SK-MEL-5 (cell line): ENCODE measurements around the gene HPCAL1. TPM values are rescaled to one million over a fixed set of nuclear protein-coding genes. Genes with fewer than 3 reads are reported as not detected.

ENCODE experiments used
- DNase-seq: peaks from one replicate; pipeline ENCODE4 v3.0.0-alpha.2; 2016; ENCODE audit warnings: low read depth, low spot score
- in situ Hi-C: cut with HindIII; loops from 2 replicates; pipeline ENCODE4 v1.10.0; 2016; ENCODE audit warnings: low sequenced_read_pairs, high pct_unique_total_duplicates, low pct_unique_long_range_greater_than_20kb
- total RNA-seq: library from RNA; depleted of rRNA; stranded (reverse); fragments of >200 nt; shearing (Covaris generic); gene quantifications from 2 replicates; pipeline ENCODE4 v1.2.3, GENCODE V29; 2014

HPCAL1 gene
- total RNA-seq, 1 experiment from 2014 or later = 30.5 TPM

DNA sequence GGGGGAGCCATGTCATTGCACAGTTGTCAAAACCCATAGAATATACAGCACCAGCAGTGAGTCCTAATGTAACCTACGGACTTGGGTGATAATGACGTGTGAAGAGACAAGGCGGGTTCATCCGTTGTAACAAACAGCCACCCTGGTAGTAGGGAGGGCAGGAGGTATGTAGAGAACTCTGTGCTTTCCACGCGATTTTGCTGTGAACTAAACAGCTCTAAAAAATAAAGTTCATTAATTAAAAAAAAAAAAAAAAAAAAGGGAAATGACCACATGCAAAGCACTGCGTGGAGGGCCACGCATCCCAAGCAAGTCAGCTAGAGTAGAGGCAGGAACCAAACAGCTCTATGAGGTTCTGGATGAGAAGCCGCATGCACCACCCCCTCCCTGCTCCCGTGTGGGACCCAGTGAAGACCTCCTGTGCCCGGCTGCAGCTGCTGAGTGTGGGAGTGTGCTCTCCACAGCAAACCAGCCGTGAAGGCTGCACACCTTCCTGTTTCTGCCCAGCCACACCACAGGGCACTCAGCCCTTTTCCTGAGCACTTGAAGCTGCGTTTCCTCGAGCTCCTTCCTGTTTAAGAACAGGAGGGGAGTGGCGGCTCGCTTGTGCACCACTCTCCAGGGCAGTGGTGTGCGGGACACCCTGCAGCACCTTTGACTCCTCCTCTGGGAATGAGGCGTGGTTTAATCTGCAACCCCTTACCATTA lies 79.8 kb downstream of the HPCAL1 start:
- in situ Hi-C loops = no loop called here

DNA sequence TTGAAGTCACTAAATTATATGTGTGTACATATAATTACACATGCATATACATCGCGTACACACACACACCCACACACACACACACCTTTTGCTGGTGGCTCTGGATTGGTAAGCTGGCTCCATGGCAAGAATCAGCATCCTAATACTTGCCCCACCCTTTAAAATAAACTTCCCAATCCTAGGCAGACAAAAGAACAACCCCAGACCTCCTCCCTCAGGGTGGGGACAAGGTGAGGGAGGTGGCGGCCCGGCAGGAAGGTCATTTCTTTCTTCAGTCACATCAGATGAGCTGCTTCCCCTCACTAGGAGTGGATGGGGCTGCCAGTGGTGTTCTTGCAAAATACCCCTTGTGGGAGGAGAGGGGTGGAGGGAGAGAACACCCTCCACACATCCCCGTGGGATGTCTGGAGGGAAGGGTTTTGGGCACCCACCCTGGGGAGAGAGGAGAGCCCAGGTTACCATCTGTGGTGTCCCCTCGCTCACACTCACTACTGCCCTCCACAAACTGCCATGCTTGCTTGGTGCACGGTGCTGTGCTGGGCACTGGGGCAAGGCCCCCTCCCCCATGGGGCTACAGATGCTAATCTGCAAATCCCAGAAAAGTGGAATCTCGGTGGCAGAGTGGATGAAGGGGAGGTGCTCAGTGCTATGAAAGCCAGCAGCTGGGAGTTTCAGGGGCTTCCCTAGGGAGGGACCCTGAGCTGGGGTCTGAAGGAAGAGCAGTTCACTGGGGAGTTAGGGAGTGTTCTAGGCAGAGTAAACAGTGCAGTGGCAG lies 81.4 kb downstream of the HPCAL1 start:
- no peak for DNase-seq
- in situ Hi-C loops = no loop called here

More for the DNA sequence above, 79.8 kb downstream of the HPCAL1 start:
- DNase-seq = no peak

DNA sequence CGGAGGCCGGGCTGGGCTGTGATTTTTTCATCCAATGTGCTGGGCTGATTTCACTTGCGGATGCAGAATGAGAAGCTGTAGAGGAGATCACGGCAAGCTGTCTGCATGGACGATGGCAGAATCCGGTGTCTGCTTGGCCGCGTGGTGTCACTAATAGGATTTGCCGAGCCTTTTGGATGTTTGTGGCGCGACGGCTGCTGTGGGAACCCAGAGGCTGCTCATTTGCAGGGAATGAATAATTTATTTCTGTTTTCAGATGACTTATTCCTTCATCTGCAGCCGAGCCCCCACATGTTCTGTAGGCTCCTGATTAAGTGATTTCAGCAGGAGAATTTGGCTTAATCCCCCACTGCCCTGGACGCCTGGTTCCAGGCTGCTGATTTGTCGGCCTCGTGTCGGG lies 82.8 kb downstream of the HPCAL1 start:
- in situ Hi-C loops = no loop called here
- DNase-seq = no peak

DNA sequence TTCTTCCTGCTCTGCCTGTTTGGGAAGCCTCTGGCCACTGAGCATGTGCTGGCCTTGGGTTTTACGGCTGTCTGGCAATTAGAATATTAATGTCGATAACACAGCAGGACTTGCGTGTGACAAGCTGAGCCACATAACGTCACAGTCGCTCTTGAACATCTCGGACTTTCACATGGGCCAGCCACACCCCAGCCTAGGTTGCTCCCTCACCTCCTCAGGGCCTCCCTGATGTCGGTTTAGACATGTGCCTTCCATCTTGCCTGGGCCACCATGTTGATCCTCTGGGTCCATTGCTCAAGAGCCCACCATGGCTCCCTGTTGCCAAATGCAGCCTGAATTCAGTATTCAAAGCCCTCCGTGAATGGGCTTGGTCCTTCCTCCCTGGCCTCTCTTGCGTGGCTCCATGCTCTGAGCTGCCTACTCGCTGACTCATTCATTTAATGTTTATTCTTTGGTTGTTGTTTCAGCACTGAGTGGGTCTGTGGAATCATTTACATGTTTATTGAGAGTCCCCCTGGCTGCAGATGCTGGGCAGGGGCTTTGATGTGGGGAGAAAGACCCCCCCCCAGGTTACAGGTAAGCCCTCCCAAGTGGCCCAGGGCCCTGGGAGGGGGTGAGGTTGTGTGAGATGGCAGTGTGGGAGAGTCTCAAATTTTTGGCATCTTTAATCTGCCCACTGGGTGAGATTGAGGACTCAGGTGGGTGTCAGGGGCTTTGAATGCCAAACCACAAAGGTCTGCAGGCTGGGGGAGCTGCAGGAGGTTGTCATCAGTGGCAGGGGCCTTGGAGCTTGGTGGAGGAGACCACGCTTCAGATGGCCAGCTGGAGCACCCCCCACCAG lies 83.4 kb downstream of the HPCAL1 start:
- no peak for DNase-seq
- in situ Hi-C loops = no loop called here

DNA sequence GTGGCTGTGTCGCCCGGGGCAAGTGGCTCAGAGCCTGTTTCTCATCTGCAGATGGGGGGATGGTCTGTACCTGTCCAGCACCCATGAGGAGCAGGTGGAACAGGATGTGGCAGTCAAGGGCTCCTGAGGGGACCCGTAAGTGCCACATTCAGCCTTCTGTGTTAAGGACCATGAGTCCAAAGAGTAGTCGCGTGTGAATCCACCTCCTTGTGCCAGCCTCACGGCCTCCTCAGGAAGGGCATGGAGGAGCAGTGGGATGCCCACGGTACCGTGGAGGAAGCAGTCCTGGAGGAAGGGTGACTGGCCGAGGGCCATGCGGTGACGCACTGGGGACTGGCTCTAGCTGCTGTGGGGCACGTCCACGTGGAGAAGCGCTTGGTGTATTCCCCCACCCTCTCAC lies 84.3 kb downstream of the HPCAL1 start:
- DNase-seq = no peak
- in situ Hi-C loops = no loop called here

DNA sequence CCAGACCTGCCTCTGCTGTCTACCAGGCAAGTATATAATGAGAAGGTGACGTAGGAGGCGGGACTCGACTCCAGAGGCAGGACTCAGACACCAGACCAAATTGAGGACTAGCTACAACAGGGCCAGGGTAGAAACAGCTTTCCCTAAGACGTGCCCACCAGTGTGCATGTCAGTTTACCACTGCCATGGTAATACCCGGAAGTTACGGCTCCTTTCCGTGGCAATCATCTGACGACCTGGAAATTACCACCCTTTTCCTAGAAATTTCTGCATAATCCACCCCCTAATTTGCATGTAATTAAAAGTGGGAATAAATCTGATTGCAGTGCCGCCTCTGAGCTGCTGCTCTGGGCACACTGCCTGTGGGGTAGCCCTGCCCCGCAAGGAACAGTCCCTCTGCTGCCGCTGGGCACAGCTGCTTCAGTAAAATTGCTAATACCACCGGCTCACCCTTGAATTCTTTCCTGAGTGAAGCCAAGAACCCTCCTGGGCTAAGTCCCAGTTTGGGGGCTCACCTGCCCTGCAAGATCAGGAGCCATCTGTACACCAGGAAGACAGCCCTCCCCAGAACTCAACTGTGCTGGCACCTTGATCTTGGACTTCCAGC lies 86.4 kb downstream of the HPCAL1 start:
- in situ Hi-C loops = no loop called here
- no peak for DNase-seq

DNA sequence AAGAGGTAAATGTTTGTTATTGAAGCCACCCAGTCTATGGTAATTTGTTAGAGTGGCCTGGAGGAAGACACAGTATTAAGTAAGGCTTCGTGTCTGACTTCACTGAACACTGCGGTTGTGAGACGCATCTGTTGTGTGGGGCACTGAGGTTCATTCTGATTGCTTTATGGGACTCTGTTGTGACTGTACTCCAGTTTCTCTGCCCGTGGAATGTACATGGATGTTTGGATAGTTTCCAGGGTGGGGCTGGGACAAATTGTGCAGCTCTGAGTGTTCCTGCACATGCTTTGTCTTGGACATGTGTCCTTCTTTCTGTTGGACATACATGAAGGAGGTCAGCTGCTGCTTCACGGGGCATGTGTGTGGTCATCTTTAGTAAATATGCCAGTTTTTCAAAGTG lies 86.9 kb downstream of the HPCAL1 start:
- in situ Hi-C loops = no loop called here
- no peak for DNase-seq

DNA sequence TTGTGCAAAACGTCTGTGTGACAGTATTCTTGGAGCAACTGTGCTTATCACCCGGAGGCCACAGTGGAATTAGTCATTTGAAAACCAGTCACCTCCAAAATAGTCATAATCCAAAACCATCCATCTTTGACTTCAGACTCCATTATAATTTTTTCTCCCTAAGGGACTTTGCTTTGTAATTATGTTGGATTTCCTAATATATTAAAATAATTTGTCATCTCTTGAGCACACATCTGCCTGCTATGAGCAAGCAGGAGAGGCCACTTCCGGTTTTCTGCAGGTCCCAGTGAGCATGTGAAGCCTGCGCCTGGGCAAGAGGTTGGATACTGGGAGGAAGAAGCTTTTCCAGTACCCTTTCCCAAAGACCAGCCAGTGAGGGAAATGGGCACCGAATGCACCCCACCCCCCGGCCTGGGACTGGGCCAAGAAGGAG lies 87.7 kb downstream of the HPCAL1 start:
- no peak for DNase-seq
- in situ Hi-C loops = no loop called here

DNA sequence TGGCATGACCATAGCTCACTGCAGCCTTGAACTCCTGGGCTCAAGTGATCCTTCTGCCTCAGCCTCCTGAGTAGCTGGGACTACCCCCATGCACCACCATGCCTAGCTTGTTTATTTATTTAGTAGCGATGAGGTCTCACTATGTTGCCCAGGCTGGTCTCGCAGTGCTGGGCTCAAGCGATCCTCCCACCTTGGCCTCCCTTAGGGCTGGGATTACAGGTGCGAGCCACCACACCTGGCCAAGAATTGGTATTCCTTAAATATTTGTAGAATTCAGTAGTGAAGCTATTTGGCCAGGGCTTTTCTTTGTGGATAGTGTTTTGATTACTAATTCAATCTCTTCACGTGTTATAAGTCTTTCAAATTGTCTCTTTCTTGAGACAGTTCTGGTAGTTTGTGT lies 89.4 kb downstream of the HPCAL1 start:
- in situ Hi-C loops = no loop called here
- no peak for DNase-seq

DNA sequence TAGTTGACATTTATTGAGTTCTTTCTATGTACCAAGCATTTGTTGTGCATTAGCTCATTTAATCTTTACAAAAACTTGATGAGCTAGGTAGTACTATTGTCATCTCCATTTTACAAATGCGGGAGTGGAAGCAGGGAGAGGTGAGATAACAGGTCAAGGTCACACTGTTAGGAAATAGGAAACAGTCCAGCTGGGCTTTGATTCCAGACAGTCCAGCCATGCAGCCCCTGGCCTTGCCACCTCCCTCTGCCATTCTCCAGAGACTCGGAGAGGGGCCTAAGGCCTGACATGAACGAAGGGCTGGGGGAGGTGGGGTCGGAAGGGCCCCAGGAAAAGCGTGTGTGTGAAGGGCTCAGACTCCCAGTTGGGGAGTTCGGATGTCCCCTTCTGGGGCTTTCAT lies 89.8 kb downstream of the HPCAL1 start:
- in situ Hi-C loops = no loop called here
- no peak for DNase-seq

DNA sequence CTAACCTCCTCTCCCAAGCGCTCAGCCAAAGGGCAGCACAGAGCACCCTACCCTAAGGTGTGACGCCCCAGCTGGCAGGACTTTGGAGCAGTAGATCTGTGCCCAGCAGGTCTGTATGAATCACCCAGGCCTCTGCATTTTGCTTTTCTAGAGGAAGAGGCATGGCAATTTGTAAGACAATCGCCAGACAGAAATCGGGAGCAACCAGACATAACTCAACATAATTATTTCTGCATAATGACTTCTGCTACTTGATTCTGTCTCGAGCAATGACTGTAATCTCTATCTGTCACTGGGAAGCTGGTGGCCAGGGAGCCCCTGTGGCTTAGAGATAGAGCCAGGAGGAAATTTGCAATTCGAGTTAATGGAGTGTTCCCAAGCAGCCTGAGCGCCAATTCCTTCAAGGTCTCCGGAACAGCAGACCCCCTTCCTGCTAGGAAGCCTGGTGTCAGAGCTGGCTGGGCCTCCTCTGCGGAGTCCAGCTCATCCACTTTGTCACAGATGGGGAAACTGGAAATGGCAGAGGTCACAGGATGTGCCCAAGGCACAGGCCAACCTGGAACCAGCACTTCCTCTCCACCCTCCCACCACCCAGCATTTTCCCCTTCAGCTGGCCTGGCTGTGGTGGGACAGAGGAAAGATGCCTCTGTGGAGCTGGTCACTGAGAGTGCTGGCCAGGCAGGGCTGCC lies 90.4 kb downstream of the HPCAL1 start:
- in situ Hi-C loops = no loop called here
- DNase-seq = no peak

DNA sequence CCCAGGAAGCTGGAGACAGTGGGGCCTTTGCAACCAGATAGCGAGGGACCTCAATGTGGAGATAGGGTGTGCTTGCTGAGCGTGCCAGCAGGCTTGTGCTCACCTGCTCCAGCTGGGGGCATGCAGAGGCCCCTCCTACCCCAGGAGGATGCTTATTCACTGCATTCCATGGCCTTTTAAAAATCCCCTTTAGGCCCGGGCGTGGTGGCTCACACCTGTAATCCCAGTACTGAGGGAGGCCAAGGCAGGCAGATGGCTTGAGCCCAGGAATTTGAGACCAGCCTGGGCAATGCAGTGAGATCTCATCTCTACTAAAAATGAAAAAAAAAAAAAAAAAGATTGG lies 90.9 kb downstream of the HPCAL1 start:
- DNase-seq = no peak
- in situ Hi-C loops = no loop called here

DNA sequence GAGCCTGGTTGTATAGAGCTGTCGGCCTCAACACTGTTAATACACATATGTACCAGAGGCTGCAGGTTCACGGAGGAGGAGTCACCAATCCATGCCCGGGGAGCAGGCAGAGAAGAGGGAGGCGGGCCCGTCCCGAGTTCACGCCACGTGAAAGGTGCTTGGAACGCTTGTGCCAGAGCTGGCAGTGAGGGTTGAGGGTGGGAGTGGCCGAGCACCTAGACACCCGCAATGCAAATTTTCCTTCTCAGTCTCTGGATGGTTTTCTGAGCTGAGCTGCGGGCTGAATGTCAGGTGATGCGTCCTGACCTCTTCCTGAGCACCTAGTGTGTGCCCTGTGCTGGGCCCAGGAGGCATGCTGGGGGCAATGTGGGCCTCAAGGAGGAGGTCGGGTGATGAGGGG lies 93.2 kb downstream of the HPCAL1 start:
- DNase-seq = no peak
- in situ Hi-C loops = no loop called here

DNA sequence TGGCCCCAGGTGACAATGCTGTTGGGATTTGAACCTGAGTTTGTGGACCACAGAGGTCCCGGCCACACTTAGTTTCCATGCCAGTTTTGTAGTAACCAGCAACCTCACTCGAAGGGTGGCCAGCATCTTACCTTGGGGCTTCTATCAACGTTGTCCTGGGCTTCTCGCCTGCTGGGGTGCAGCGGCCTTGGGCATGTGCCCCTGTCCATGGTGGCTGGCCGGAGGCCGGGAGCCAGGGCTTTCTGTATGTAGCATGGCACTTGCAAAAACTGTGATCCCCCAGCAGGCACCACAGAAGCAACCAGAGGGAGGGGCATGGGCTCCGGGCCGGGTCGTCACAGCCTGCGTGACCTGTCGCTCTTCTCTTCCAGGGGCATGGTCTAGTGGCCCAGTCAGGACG lies 93.8 kb downstream of the HPCAL1 start:
- in situ Hi-C loops = no loop called here
- no peak for DNase-seq

DNA sequence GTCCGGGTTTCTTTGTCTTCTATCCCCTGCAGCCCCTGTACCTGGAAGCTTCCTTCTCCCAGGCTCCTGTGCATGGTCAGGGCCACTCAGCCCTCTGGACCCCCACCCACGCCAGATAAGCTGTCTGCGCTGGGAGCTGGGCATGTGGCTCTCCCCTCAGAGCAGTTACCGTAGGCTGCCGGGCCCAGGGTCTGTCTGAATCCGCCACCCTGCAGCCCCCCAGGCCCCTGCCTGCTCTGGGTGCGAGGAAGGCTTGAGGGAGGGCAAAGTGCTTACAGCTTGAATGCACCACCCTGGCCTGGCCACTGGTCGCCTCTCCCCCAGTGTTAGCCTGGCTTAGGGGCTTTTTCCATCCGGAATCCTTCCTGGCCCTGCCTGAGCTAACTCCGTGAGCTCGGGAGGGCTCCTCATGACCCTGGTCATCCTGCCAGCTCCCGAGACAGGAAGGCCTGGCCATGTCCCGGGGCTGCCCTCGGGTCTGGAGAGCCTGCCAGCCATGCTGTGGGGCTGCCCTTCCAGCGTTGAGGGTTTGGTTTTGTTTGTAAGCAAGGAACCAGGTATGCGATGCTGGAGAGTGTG lies 94.7 kb downstream of the HPCAL1 start:
- DNase-seq = no peak
- in situ Hi-C loops = no loop called here

DNA sequence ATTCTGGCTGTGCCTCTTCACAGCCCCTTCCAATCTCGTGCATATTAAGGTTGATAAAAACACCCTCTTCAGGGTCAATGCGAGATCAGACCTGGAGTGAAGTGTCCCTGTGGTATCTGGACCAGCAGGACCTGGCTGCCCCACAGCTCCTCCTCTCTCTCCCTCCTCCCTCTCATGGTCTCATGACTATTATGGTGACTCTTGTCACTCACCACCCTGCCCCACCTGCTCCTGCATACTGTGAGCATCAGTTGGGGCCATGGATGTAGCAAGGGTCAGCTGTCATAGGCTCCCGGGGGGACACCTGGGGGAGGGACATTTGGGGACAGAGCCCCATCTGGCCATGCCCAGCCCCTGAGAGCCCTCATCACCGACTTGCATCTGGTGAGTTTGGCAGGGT lies 95.2 kb downstream of the HPCAL1 start:
- no peak for DNase-seq
- in situ Hi-C loops = no loop called here

DNA sequence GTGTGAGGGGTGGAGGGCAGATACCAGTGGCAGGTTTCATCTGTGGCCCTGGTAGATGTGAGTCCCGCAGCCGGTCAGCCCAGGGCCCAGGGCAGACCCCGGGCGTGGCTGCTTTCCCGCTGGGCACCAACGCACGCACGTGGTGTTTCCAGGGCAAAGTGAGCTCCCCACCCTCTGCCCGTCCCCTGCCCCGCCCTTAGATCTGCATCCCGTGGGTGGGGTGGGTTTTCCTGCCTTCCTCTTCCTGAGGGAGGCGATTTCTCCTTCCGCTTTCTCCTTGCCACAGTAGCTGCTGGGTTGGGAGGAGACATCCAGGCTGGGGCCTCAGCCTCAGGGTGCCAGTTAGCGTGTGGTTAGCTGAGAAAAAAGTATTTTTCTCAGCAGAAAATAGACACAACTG lies 95.8 kb downstream of the HPCAL1 start:
- in situ Hi-C loops = no loop called here
- no peak for DNase-seq
